ENCODE results near the gene FOXD4L1.
"Not testable (repeated sequence)": the region's sequence is repeated elsewhere in the genome, so short reads cannot be mapped to it uniquely, and the experiment has no call there.

DNA sequence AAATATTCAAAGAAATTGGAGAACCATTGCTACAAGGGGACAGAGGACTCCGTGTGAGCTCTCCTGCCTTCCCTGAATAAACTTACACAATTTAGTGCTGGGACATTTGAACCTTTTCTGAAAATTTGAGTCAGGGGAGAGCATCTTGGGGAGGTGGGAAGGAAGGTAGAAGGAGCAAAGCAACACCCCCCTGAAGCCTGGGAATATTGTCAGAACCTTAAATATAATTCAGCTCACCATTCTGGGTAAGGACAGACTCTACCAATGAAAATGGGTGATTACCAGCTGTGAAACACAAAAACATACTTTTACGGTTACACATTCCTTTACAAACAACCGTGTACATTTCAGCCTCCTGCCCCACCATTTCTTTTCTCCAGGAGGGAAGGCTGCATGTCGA is at the start of gene FOXD4L1:
- TF ChIP-seq, protein P1, sequence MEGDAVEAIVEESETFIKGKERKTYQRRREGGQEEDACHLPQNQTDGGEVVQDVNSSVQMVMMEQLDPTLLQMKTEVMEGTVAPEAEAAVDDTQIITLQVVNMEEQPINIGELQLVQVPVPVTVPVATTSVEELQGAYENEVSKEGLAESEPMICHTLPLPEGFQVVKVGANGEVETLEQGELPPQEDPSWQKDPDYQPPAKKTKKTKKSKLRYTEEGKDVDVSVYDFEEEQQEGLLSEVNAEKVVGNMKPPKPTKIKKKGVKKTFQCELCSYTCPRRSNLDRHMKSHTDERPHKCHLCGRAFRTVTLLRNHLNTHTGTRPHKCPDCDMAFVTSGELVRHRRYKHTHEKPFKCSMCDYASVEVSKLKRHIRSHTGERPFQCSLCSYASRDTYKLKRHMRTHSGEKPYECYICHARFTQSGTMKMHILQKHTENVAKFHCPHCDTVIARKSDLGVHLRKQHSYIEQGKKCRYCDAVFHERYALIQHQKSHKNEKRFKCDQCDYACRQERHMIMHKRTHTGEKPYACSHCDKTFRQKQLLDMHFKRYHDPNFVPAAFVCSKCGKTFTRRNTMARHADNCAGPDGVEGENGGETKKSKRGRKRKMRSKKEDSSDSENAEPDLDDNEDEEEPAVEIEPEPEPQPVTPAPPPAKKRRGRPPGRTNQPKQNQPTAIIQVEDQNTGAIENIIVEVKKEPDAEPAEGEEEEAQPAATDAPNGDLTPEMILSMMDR (IDR thresholded peaks at IDR 0.05; ENCODE audit: low read depth, low read length), result not testable (repeated sequence)
- TF ChIP-seq EZH2phosphoT487 (IDR thresholded peaks at IDR 0.05; ENCODE audit: low read depth), result not testable (repeated sequence)

Measured in OCI-LY3 (cell line).